Measurements from ENCODE around the gene SPATA9. TPM values are rescaled to one million over a fixed set of nuclear protein-coding genes. Genes with fewer than 3 reads are reported as not detected.
A peak's percentile ranks its signal among the peaks of the same experiment; 100 is the strongest.

The SPATA9 gene
- total and polyA plus RNA-seq, 2 donors (not counting 3 experiments of a cell fraction or from before 2014, with no cell fraction given): 0.07 TPM; not detected in 1

- H3K9me3 ChIP-seq (replicated peaks; ENCODE audit: control insufficient read depth, insufficient read depth, low read length): no peaks in the 10 kb centered on the region
- peak; percentile 44 for DNase-seq (ENCODE audit: low read depth, low spot score)
- BruUV-seq (replicated peaks): no TSS peak
- H3K79me2 ChIP-seq (ENCODE audit: control insufficient read depth, insufficient read depth, low read length): no peaks in the 10 kb centered on the region
- CTCF ChIA-PET: interaction anchor here (1.7 kb wide), 1 partner anchor 10 kb away, joined by 5 read pairs; no protein-coding TSS in a partner anchor
- H3K4me1 ChIP-seq (ENCODE audit: control insufficient read depth, extremely low read depth, insufficient read depth, low read length): peaks cover 23% of the 10 kb centered on the region
- H3K4me2 ChIP-seq (ENCODE audit: insufficient read depth, low read length): peak overlapping the region; percentile 89
- H2AFZ ChIP-seq (ENCODE audit: low read depth, low read length): peak overlapping the region; percentile 89
- no peak overlapping the region for H3K27ac ChIP-seq (ENCODE audit: insufficient read depth, low read depth, low read length)
- TF ChIP-seq FOS (IDR thresholded peaks at IDR 0.05; ENCODE audit: borderline replicate concordance, insufficient read depth, low read length): no peak
- no peak for TF ChIP-seq GATA2 (IDR thresholded peaks at IDR 0.05; ENCODE audit: insufficient read depth, insufficient read length, low read depth, low read length)
- TF ChIP-seq POLR2A (IDR thresholded peaks at IDR 0.05; ENCODE audit: low read depth, low read length): no peak
- TF ChIP-seq JUN (IDR thresholded peaks at IDR 0.05; ENCODE audit: borderline replicate concordance, insufficient read depth, insufficient read length, low read depth): no peak
- TF ChIP-seq MYC (IDR thresholded peaks at IDR 0.05; ENCODE audit: low read depth, low read length): no peak
- TF ChIP-seq, protein P1, sequence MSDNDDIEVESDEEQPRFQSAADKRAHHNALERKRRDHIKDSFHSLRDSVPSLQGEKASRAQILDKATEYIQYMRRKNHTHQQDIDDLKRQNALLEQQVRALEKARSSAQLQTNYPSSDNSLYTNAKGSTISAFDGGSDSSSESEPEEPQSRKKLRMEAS (IDR thresholded peaks at IDR 0.05; ENCODE audit: insufficient read depth, insufficient read length): no peak
- no peak for TF ChIP-seq CTCF (IDR thresholded peaks at IDR 0.05; ENCODE audit: extremely low read depth in 1 of 2, insufficient read depth in 1 of 2, low read depth in 1 of 2, low read length in 2 of 2)
- peak; percentile 48 for FAIRE-seq
- no peaks in the 10 kb centered on the region for H3K9me1 ChIP-seq (replicated peaks; ENCODE audit: control insufficient read depth, extremely low read depth, insufficient read depth, low read length)
- no peaks in the 10 kb centered on the region for H4K20me1 ChIP-seq (replicated peaks; ENCODE audit: control insufficient read depth, extremely low read depth, insufficient read depth, low read length)
- H3K4me3 ChIP-seq (replicated peaks in 1 of 3; ENCODE audit: insufficient read depth in 1 of 3, low read depth in 1 of 3, low read length in 3 of 3): peak overlapping the region in 2 of 3 experiments; percentile 10 to 54
- intact Hi-C loops (cut with micrococcal nuclease): loop anchor here (1.0 kb wide), 2 partner anchors 25 to 66 kb away; partner anchors contain the start of genes ARSK and RFESD
- no peak overlapping the region for H3K9ac ChIP-seq (replicated peaks; ENCODE audit: extremely low read depth, insufficient read depth, low read length)
- dilution Hi-C loops (cut with MboI; ENCODE audit: extremely low pct_ligation_motif_present, low sequenced_read_pairs): no loop called here
- H3K36me3 ChIP-seq (ENCODE audit: control insufficient read depth in 2 of 2, extremely low read depth in 1 of 2, insufficient read depth in 2 of 2, low read length in 2 of 2): no peaks in the 10 kb centered on the region
- no peaks in the 10 kb centered on the region for H3K27me3 ChIP-seq (ENCODE audit: control insufficient read depth in 2 of 2, insufficient read depth in 2 of 2, low read length in 2 of 2)
- POLR2A ChIA-PET: no interaction called here
Measured at GRCh38 chr5:95620870-95621838, 61.6 kb downstream of the SPATA9 start.
